ENCODE data around the gene TPO.

TPO gene

DNA sequence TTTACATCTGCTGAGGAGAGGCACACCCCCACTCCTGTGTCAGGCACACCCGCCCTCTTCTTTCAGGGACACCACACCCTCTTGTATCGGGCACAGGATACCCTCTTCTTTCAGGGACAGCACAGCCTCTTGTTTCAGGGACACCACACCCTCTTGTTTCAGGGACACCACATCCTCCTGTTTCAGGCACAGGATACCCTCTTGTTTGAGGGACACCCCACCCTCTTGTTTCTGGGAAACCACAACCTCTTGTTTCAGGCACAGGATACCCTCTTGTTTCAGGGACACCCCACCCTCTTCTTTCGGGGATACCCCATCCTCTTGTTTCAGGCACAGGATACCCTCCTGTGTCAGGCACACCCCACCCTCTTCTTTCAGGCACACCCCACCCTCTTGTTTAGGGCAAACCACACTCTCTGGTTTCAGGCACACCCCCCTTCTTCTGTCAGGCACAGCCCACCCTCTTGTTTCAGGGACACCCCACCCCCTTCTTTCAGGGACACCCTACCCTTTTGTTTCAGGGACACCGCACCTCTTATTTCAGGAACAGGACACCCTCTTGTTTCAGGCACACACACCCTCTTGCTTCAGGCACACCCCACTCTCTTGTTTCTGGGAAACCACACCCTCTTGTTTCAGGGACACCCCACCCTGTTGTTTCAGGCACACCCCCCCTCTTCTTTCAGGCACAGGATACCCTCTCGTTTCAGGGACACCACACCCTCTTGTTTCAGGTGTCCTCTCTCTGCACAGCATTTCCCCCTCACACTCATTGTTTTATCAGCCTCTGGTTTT, 96.2 kb downstream of the TPO start:
- no peak for DNase-seq

DNA sequence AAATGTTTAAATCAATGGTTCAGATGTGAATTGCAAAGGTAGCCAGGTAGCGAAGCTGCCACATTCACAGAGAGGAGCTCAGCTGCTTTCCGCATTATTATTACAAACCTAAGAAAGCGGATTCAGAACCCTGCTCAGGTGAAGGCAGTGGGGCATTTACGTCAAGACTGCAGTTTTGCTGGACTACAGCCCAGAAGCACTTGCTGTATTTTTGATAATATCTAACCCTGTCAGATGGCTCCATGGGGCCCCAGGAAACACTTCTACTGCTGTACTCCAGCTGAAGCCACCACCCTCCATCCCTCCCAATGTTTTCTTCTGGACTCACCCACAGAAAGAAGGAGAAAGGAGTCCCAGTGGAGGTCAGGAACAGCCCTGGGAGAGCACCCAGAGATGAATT, 96.9 kb downstream of the TPO start:
- peak; percentile 36 for DNase-seq

DNA sequence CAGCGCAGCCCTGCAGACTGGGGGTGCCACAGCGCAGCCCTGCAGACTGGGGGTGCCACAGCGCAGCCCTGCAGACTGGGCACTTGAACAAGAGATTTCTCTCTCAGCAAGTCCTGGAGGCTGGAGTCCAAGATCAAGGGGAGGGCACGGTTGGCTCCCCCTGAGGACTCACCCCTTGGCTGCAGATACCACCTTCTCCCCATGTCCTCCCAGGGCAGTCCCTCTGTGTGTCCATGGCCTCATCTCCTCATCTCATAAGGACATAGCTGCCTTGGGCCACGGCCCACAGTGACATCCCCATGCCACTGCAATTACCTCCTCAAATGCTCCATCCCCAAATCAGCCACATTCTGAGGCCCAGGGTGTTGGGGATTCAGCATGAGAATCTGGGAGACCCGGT, 98.2 kb downstream of the TPO start:
- no peak for DNase-seq

DNA sequence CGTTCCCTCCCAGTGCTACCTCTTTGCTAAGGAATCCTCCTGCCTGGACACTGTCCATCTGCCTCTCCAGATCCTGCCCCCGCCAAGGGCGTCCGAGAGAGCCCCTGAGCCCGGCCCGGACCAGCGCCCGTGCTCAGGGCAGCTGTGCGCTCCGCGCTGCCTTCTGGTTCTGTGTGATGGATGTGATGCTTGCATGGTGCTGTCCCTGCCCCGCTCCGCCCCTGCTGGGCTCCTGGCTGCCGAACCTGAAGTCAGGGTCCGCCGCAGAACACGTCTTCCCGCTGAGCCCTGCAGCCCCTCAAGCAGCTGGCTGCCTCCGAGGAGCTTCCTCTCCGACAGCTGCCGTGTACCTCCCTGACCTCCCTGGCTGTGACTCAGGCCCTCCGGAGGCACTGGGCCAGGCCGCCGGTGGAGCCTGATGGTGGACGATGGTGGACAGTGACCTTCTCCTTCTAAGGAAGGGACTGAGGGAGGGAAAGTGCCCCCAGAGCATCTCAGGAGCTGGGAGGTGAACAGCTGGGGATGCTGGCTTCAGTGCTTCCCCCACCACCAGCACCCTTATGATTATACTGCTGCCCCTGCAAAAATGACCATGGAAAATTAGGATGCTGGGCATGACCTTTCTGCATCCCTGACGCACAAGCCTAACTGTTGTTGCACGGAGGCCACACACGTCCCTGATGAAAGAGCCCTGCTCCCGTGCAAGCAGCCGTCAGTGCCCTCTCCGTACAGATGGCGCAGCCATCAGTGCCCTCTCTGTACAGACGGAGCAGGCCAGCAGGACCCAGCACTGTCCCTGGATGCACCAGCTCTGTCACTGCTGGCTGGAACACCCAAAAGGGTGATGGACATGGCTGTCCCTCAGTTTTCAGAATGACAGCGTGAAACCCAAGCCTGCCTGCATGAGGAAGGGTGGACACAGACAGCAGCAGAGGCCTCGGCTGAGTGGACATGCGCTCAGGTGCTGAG, 99.3 kb downstream of the TPO start:
- DNase-seq, result no peak

DNA sequence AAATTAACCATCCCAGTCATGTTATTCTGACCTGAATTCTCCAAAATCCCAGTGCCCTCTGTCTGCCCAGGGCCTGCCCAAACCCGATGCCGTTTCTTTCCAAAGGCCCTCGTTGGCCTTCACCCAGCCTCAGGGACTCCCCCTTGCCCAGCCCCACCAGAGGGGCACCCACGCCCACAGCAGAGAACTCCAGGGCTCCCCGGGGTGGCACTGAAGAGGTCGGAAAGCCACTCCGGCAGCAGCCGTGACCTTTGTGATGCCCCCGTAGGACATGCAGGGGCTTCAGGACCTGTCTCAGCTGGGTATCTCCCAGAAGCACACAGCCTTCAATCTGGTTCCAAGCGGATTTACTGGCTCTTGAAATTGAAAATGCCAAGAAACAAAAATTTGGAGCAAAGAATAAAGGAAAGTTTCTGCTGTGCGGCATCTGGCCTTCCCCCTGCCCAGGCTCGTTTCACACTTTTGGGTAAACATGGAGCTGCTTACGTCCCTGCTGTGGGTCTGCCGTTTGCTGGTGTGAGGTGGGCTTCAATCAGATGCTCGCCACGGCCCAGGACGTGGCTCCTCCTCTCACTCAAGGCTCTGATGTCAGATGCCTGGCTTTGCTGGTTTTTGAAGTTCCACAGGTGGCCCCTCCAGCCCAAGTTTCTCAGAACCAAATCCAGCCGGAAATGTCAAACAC, 101.3 kb downstream of the TPO start:
- DNase-seq, result no peak

DNA sequence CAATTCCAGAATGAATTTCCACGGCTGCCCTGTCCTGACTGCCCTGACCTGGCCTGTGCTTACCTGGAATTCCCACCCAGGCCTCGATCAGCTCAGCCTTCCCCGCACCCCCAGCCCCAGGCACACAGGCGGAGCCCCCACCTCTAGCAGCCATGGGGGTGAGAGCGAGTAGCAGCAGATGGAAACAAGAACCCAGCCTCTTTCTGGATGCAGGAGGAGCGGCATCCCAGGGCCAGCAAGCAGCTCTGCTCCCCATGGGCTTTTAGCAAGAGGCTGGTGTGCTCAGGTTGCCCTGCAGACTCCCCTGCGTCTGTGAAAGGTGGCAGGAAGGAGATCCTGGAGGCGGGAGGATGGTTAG, 101.8 kb downstream of the TPO start:
- no peak for DNase-seq

DNA sequence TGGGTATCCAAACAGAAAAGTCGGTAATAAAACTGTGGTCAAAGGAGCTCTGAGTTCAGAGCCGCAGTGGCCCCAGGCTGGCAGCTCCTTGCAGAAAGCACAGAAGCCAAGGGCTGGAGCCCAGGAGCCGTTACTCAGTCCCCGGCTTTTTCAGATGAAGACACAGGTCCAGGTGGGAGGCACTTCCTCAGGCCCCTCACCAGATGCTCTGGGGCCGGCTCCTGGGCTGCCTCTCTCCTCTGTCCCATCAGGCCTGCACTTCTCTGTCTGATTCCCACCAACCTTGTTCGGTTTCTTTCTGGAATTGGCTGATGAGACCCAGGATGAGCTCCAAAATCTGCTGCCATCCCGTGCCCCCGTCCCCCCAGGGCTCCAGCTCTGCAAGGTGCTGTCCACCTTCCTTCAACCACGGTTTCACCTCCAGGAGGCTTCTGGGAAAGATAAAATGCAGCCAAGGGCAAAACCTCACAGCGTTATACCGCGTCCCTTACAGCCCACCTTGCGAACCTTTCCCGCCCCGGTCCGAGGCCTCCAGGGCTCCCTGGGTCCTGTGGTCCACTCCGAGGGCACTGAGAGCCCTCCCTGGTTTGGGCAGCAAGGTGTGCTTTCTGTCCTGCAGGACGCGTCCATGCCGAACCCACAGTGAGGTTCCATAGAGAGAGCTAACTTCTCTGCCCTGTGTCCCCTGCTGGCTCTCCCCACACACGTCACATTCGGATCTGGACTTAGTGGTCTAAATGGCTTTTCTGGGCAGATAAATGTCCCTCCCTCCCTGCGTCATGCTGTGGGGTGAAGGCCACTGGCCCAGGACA, 102.9 kb downstream of the TPO start:
- no peak for DNase-seq

DNA sequence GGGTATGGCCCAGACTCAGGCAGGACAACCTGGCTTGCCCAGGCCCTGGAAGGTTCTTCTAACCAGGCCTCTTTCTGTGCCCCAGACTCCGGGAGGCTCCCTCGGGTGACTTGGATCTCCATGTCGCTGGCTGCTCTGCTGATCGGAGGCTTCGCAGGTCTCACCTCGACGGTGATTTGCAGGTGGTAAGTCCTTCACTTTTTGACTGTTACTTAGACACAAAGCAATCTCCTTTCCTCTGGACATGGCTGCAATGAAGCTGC, 103.5 kb downstream of the TPO start:
- no peak for DNase-seq

DNA sequence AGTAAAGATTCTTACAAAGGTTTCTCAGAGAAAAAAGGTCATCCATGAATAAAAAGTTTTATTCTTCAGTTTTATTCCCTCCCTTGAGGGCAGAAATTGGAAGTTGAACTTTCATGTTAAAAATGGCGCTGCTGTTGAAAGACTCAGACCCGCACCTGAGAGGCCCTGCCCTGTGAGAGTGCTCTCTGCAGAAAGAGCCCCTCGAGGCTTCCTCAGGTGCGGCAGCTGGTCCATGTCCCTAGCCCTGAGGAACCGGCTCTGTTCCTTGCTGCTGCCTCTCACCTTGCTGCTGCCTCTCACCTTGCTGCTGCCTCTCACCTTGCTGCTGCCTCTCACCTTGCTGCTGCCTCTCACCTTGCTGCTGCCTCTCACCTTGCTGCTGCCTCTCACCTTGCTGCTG, 104.0 kb downstream of the TPO start:
- peak; percentile 63 for DNase-seq

DNA sequence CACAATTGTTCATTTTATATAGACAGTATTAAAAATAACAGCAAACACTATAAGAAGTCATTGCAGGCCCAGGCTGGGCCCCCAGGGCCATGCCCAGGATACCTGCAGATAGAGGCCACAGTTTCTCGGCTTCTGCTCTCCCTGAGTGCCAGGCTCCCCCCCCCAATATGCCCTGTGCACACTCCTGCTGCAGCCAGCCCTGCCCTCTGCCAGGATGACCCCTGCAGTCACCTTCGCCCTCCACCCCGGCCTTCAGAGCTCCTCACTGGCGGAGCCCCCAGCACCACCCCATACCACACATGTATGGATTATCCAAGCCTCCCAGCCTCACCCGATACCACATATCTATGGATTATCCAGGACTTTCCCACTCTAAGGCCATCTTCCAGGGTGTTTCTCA, 104.5 kb downstream of the TPO start:
- DNase-seq, result no peak

DNA sequence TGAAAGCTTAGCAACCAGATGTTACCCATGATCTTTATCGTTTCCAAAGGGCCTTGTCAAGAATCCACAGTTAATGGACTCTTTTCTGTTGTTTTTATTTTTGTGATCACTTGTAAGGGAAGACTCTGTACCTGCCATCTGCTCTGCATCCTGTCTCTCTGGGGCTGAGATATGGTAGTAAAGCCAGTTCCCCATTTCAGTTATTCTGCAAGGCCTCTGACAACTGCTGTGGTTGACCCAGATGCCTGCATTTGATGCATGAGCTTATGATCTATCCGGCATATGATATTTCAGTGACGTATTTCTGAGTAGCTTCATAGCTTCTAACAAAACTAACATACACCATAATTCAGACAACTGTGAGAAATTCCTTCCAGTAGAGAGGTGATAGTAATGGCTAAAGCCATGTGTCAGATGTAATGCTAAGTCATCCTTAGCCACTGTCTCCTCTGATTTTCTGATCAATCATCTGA, 105.1 kb downstream of the TPO start:
- peak; percentile 79 for DNase-seq

DNA sequence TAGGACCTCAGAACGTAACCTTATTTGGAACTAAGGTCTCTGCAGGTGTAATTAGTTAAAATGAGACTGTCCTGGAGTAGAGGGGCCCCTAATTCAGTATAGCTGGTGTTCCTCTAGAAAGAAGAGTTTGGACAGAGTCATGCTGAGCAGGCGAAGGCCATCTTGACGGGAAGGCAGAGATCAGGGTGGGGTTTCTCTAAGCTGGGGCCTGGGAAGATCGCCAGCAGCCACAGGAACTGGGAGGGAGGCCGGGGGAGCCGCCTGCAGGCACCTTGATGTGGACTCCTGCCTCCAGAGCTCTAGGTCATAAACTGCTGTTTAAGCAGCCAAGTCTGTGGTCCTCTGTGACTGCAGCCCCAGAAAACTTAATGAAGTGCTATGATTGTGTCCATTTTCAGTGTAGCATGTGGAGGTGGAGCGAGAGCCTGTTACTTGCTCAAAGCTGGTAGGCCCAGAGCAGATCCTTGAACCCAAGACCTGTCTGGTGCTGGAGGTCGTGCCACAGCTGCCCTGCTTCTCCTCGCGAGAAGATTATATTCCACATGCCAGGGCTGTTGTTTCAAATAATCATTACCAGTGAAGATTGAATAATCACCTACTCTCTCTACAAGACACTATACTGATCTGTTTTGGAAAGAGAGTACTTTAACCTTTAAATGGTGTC, 105.7 kb downstream of the TPO start:
- DNase-seq, result peak; percentile 39

DNA sequence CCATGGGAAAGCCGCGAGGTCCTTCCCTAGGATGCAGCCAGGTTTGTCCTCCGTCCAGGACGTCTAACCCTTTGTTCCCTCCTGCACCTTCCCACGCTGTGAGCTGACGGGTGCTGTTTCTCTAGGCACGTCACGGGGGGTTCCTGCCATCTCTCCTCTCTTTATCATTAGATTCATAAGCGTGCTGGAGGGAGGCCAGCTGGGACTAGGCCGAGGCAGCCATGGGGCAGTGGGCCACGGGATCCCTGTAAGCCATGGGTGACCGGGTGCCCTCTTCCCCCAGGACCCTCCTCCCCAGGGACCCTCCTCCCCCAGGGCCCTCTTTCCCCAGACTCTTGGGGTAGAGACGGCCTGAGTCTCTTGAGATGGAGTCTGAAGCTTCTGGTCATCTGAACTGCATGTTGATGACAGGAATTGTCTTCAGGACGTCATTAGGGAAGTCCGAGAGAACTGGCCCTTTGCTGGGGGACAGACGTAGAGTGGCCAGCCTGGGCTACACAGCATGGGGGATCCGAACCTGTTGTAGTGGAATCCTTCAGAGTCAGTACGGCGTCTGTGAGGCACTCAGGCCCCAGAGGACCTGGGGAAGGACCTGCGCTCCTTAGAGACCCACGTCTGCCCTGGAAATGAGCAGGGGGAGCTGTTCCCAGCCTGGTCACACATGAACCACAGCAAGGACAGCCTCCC, 108.1 kb downstream of the TPO start:
- DNase-seq, result no peak

DNA sequence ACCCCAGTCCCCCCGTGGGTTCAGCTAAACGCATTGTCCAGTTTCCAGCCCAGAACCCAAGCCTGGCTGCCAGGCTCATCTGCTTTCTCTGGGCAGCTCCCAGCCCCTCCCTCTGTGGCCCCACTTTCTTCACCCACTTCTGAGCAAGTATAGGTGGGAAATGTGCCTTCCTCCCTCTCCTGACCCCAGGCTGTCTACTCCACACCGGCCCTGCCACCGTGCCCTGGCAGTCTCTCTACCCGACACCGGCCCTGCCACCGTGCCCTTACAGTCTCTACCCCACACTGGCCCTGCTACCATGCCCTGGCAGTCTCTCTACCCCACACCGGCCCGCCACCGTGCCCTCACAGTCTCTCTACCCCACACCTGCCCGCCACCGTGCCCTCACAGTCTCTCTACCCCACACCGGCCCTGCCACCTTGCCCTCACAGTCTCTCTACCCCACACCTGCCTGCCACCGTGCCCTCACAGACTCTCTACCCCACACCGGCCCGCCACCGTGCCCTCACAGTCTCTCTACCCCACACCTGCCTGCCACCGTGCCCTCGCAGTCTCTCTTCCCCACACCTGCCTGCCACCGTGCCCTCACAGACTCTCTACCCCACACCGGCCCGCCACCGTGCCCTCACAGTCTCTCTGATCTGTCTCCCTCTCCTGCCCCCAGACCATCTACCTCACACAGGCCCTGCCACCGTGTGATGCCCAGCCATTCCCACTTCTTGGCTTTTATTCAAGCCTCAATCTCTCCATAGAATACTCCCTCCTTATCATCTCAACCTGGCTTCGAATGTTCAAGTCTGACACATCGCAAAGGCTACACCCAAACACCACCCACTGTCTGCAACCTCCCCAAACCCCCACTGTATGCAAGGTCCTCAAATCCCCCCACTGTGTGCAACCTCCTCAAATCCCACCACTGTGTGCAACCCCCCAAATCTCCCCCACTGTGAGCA, 108.9 kb downstream of the TPO start:
- no peak for DNase-seq

DNA sequence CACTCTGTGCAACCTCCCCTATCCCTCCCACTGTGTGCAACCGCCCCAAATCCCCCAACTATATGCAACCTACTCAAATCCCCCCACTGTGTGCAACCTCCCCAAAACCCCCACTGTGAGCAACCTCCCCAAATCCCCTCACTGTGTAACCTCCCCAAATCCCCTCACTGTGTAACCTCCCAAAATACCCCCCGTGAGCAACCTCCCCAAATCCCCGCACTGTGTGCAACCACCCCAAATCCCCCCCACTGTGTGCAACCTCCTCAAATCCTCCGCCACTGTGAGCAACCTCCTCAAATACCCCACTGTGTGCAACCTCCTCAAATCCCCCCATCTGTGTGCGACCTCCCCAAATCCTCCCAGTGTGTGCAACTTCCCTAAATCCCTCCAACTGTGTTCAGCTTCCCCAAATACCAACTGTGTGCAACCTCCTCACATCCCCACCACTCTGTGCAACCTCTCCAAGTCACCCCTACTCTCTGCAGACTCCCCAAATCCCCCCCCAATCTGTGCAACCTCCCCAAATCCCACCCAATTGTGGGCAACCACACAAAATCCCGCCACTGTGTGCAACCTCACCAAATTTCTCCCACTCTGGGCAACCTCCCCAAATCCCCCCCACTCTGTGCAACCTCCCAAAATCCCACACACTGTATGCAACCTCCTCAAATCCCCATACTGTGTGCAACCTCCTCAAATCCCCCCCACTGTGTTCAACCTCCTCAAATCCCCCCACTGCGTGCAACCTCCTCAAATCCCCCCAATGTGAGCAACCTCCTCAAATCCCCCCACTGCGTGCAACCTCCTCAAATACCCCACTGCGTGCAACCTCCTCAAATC, 114.1 kb downstream of the TPO start:
- no peak for DNase-seq

DNA sequence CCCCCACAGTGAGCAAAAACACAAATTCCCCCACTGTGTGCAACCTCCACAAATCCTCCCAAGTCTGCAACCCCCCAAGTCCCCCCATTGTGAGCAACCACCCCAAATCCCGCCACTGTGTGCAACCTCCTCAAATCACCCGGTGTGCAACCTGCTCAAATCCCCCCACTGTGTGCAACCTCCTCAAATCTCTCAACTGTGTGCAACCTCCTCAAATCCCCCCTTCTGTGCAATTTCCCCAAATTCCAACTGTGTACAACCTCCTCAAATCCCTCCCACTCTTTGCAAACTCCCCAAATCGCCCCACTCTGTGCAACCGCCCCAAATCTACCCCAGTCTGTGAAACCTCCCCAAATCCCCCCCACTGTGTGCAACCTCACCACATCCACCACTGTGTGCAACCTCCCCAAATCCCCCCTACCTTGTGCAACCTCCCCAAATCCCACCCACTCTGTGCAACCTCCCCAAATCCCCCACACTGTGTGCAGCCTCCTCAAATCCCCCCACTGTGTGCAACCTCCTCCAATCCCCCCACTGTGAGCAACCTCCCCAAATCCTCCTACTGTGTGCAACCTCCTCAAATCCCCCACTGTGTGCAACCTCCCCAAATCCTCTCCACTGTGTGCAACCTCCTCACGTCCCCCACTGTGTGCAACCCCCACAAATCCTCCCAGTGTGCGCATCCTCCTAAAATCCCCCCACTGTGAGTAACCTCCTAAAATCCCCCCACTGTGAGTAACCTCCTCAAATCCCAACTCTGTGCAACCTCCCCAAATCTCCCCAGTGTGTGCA, 115.2 kb downstream of the TPO start:
- DNase-seq, result no peak

DNA sequence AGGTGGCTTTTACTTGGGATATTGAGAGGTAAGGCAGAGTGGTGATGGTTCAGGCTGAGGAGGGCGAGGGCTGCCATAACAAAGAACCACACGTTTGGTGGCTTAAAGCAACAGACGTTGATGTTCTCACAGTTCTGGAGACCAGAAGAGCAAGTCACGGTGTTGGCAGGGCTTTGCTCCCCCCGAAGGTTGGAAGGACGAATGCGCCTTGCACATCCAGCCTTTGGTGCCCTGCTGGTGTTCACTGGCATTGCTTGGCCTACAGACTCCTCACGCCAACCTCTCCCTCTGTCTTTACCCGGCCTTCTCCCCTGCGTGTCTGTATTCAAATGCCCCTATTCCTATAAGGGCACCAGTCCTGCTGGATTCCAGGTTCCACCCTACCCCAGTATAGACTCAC, 125.4 kb downstream of the TPO start:
- peak; percentile 69 for DNase-seq

DNA sequence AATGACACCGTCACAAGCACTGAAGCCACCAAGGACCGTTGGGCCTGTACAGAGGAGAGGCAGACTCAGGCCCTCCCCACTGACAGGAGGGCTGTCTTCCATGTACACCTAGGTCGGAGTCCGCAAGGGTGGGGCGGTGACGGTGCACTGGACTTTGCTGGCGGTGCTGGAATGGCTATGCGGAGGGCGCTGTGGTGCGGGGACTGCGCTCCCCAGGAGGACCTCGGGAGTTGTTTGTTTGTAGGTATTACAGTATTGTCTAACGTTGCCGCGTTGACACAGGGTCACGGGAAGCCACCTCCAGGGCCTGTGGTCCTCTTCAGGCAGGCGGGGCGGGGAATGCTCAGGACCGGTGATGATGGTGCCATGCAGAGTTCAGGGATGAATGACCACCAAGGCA, 126.2 kb downstream of the TPO start:
- DNase-seq, result no peak

DNA sequence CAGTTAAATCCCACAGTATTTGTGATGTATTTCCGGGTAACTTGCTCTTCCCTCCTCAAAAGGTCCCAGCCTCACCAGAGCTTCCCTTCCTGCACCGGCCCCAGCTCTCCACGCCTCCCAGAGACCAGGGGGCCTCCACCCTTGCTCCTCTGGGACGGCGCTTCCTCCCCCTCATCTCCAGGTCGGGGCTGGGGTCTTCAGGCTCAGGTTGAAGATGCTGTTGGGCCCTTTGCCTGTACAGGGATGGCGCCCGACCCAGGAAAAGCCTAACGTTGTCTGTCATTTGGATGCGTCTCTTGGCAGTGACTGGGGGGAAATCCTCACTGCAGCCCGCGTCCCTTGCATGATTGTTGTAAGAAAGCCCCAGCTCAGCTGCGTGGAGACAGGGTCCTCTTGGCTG, 126.7 kb downstream of the TPO start:
- no peak for DNase-seq

Data from NCI-H2171 treated with DMSO at 0.1 percent for 48 hours (cell line).